Skeletal muscle tissue (tissue), 4 donors: ENCODE results near the gene HDLBP. TPM values are rescaled to one million over a fixed set of nuclear protein-coding genes. Genes with fewer than 3 reads are reported as not detected.

Source experiments
- H3K27ac ChIP-seq: one replicate; pipeline ENCODE4 v1.7.0; 2013; ENCODE audit warnings: mild to moderate bottlenecking, low read depth, low read length, inconsistent platforms
- H3K27me3 ChIP-seq, 3 donors: one replicate each; pipeline ENCODE4 v1.7.0; 2013; ENCODE audit warnings: low read length in 3 of 3; ENCODE audit not compliant: control insufficient read depth in 3 of 3, insufficient read depth in 3 of 3
- H3K36me3 ChIP-seq, 3 donors: one replicate each; pipeline ENCODE4 v1.7.0; 2013; ENCODE audit warnings: low read length in 3 of 3; ENCODE audit not compliant: control insufficient read depth in 3 of 3, insufficient read depth in 3 of 3
- H3K4me1 ChIP-seq, 3 donors: one replicate each; pipeline ENCODE4 v1.7.0; 2013; ENCODE audit warnings: low read length in 3 of 3, mild to moderate bottlenecking in 3 of 3; ENCODE audit not compliant: control insufficient read depth in 3 of 3, insufficient read depth in 3 of 3
- H3K4me3 ChIP-seq, 3 donors: one replicate each; pipeline ENCODE4 v1.7.0; 2013; ENCODE audit warnings: low read length in 3 of 3
- H3K9ac ChIP-seq, 3 donors: one replicate each; pipeline ENCODE4 v1.7.0; 2013; ENCODE audit warnings: low read length in 3 of 3, mild to moderate bottlenecking in 3 of 3, moderate library complexity in 2 of 3, low read depth in 1 of 3
- H3K9me3 ChIP-seq, 3 donors: one replicate each; pipeline ENCODE4 v1.7.0; 2013; ENCODE audit warnings: low read length in 3 of 3; ENCODE audit not compliant: control insufficient read depth in 3 of 3
- total RNA-seq: library from RNA; depleted of rRNA; stranded (reverse); fragments of >200 nt; gene quantifications from one replicate; pipeline ENCODE4 v1.2.3, GENCODE V29; 2014
- donor health status: Osteomylitis.

The HDLBP gene
- total RNA-seq, 1 donor from 2014 or later: 473 TPM

- H3K9ac ChIP-seq: no peak overlapping the region
- H3K9me3 ChIP-seq: no peaks in the 10 kb centered on the region
- no peak overlapping the region for H3K27ac ChIP-seq
- no peaks in the 10 kb centered on the region for H3K36me3 ChIP-seq
- H3K4me1 ChIP-seq: peaks cover 31 to 52% (median 33%) of the 10 kb centered on the region in 3 donors
- no peak overlapping the region for H3K4me3 ChIP-seq
- no peaks in the 10 kb centered on the region for H3K27me3 ChIP-seq
Measured at GRCh38 chr2:241309684-241310117, 5.8 kb downstream of the HDLBP start.

GRCh38 chr2:241308832-241309500 is 6.5 kb downstream of the HDLBP start:
- H3K27me3 ChIP-seq: no peaks in the 10 kb centered on the region
- no peaks in the 10 kb centered on the region for H3K36me3 ChIP-seq
- no peak overlapping the region for H3K27ac ChIP-seq
- no peaks in the 10 kb centered on the region for H3K9me3 ChIP-seq
- H3K9ac ChIP-seq: no peak overlapping the region
- H3K4me3 ChIP-seq: no peak overlapping the region
- H3K4me1 ChIP-seq: peaks cover 30 to 52% (median 35%) of the 10 kb centered on the region in 3 donors

- no peaks in the 10 kb centered on the region for H3K36me3 ChIP-seq
- no peak overlapping the region for H3K4me3 ChIP-seq
- H3K9ac ChIP-seq: no peak overlapping the region
- H3K27ac ChIP-seq: no peak overlapping the region
- H3K9me3 ChIP-seq: no peaks in the 10 kb centered on the region
- peaks cover 32 to 52% (median 36%) of the 10 kb centered on the region in 3 donors for H3K4me1 ChIP-seq
- no peaks in the 10 kb centered on the region for H3K27me3 ChIP-seq
Measured at GRCh38 chr2:241308267-241308666, 7.2 kb downstream of the HDLBP start.

GRCh38 chr2:241307055-241307454 is 8.4 kb downstream of the HDLBP start:
- Histone ChIP-seq H3K4me3 (no peak overlapping the region), H3K27me3 (no peaks in the 10 kb centered on the region), H3K4me1 (peaks cover 32 to 55% (median 38%) of the 10 kb centered on the region in 3 donors), H3K27ac (no peak overlapping the region), H3K36me3 (no peaks in the 10 kb centered on the region), H3K9ac (no peak overlapping the region), H3K9me3 (no peaks in the 10 kb centered on the region)

- Histone ChIP-seq H3K27me3 (no peaks in the 10 kb centered on the region), H3K9ac (peak overlapping the region in 1 of 3 donors; percentile 11), H3K36me3 (no peaks in the 10 kb centered on the region), H3K27ac (peak overlapping the region; percentile 22), H3K4me3 (no peak overlapping the region), H3K9me3 (no peaks in the 10 kb centered on the region), H3K4me1 (peaks cover 31 to 47% (median 46%) of the 10 kb centered on the region in 3 donors)
Measured at GRCh38 chr2:241304039-241304670, 11.3 kb downstream of the HDLBP start.

GRCh38 chr2:241302759-241303651 is 12.5 kb downstream of the HDLBP start:
- H3K27ac ChIP-seq: no peak overlapping the region
- H3K27me3 ChIP-seq: no peaks in the 10 kb centered on the region
- no peak overlapping the region for H3K9ac ChIP-seq
- no peaks in the 10 kb centered on the region for H3K36me3 ChIP-seq
- H3K4me1 ChIP-seq: peaks cover 31 to 41% (median 39%) of the 10 kb centered on the region in 3 donors
- no peaks in the 10 kb centered on the region for H3K9me3 ChIP-seq
- no peak overlapping the region for H3K4me3 ChIP-seq

- Histone ChIP-seq H3K27ac (no peak overlapping the region), H3K9ac (no peak overlapping the region), H3K4me1 (peaks cover 36 to 41% (median 41%) of the 10 kb centered on the region in 3 donors), H3K9me3 (no peaks in the 10 kb centered on the region), H3K4me3 (no peak overlapping the region), H3K36me3 (peaks cover 0 to 3% (median 3%) of the 10 kb centered on the region in 3 donors), H3K27me3 (no peaks in the 10 kb centered on the region)
Measured at GRCh38 chr2:241302083-241302482, 13.4 kb downstream of the HDLBP start.

- peaks cover 41 to 44% (median 42%) of the 10 kb centered on the region in 3 donors for H3K4me1 ChIP-seq
- H3K9me3 ChIP-seq: no peaks in the 10 kb centered on the region
- no peak overlapping the region for H3K4me3 ChIP-seq
- no peak overlapping the region for H3K27ac ChIP-seq
- no peaks in the 10 kb centered on the region for H3K27me3 ChIP-seq
- no peak overlapping the region for H3K9ac ChIP-seq
- H3K36me3 ChIP-seq: peaks cover 0 to 6% (median 3%) of the 10 kb centered on the region in 3 donors
Measured at GRCh38 chr2:241300000-241300399, 15.5 kb downstream of the HDLBP start.

GRCh38 chr2:241298673-241299072 is 16.8 kb downstream of the HDLBP start:
- Histone ChIP-seq H3K36me3 (peaks cover 0 to 6% (median 3%) of the 10 kb centered on the region in 3 donors), H3K4me1 (peaks cover 31 to 33% (median 32%) of the 10 kb centered on the region in 3 donors), H3K27ac (no peak overlapping the region), H3K4me3 (no peak overlapping the region), H3K9me3 (no peaks in the 10 kb centered on the region), H3K9ac (no peak overlapping the region), H3K27me3 (no peaks in the 10 kb centered on the region)
